Calu3 (cell line): ENCODE results near the gene DAAM1. TPM values are rescaled to one million over a fixed set of nuclear protein-coding genes. Genes with fewer than 3 reads are reported as not detected.

Experiments used
- BruUV-seq: library from RNA; stranded (reverse); fragments of 400-500 nt; replicated peaks from 2 replicates; lab custom pipeline; 2021; lab: Mats Ljungman, UMichigan
- CTCF ChIA-PET: fragments of 300-600 bp; sonication (Branson Sonifier 250); formaldehyde crosslinking; loops from one replicate; lab custom pipeline; 2022; ENCODE audit warnings: antibody characterized with exemption; lab: Charles Lee
- DNase-seq: peaks from one replicate; pipeline ENCODE4 v3.0.0; 2022
- H3K27ac Mint-ChIP-seq: one replicate; pipeline ENCODE4 v1.8.0; 2022; ENCODE audit warnings: mixed read lengths; ENCODE audit not compliant: unreplicated experiment
- H3K27me3 Mint-ChIP-seq: one replicate; pipeline ENCODE4 v1.8.0; 2022; ENCODE audit warnings: mixed read lengths; ENCODE audit not compliant: unreplicated experiment
- H3K36me3 Mint-ChIP-seq: one replicate; pipeline ENCODE4 v1.8.0; 2022; ENCODE audit warnings: mild to moderate bottlenecking, moderate library complexity, mixed read lengths; ENCODE audit not compliant: insufficient read depth, unreplicated experiment
- H3K4me1 Mint-ChIP-seq: one replicate; pipeline ENCODE4 v1.8.0; 2022; ENCODE audit warnings: mild to moderate bottlenecking, low read depth, mixed read lengths; ENCODE audit not compliant: unreplicated experiment
- H3K4me3 Mint-ChIP-seq: one replicate; pipeline ENCODE4 v1.8.0; 2022; ENCODE audit warnings: mild to moderate bottlenecking, low read depth, moderate library complexity, mixed read lengths; ENCODE audit not compliant: unreplicated experiment
- H3K9me3 Mint-ChIP-seq: one replicate; pipeline ENCODE4 v1.8.0; 2022; ENCODE audit warnings: low read depth, mixed read lengths; ENCODE audit not compliant: unreplicated experiment
- CTCF ChIP-seq: fragments of 200-600 bp; IDR thresholded peaks from one replicate; pipeline ENCODE4 v1.8.0; 2022; ENCODE audit warnings: antibody characterized with exemption; ENCODE audit not compliant: unreplicated experiment
- intact Hi-C: fragments of 100-400 bp; cut with micrococcal nuclease; formaldehyde crosslinking; loops from one replicate; pipeline ENCODE4 v1.10.0; 2022; ENCODE audit not compliant: unreplicated experiment
- total RNA-seq: library from RNA; stranded (reverse); gene quantifications from 2 replicates; pipeline ENCODE4 v1.2.3, GENCODE V29; 2022

DAAM1 gene
- total RNA-seq, 1 experiment from 2014 or later: 28.9 TPM

DNA sequence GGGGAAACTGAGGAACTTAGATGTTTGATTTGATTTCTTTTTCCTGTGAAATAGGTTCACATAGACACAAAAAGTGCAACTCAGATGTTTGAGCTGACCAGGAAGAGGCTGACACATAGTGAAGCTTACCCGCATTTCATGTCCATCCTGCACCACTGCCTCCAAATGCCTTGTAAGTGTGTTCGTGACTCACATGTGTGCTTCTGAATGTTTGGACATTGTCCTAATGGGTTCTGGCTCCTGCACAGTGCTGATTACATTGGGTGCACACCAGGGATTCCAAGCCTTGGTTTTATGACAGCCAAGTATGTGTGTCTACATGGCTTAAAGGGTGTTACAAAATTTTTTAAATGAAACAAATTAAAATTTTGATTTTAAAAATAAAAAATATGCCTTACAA is 137.4 kb downstream of the DAAM1 start:
- Mint-ChIP-seq H3K9me3 (no peaks in the 10 kb centered on the region), H3K4me3 (no peak overlapping the region), H3K27ac (no peak overlapping the region), H3K27me3 (no peaks in the 10 kb centered on the region), H3K36me3 (no peaks in the 10 kb centered on the region), H3K4me1 (no peaks in the 10 kb centered on the region)
- TF ChIP-seq CTCF: no peak
- intact Hi-C loops: no loop called here
- CTCF ChIA-PET: no interaction called here
- no peak for DNase-seq
- BruUV-seq: no TSS peak

DNA sequence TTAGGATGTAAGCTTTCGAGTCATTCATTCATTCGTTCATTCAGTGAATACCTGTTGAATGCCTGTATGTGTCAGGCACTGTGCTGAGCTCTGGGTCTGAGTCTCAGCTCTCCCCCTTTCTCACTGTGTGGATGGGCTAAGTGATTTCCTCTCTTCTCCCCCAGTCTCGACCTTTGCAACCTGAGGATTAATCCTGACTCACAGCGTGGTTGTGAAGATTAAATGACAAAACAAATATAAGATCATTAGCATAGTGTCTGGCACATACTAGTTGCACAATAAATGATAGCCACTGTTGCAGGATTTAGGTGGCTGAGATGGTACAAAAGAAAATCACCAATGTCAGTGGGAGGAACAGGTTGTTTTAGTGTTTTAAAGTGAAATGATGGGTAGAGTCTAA is 140.0 kb downstream of the DAAM1 start:
- H3K4me1 Mint-ChIP-seq: peaks cover 8% of the 10 kb centered on the region
- no peaks in the 10 kb centered on the region for H3K27me3 Mint-ChIP-seq
- peaks cover 8% of the 10 kb centered on the region for H3K36me3 Mint-ChIP-seq
- CTCF ChIA-PET: no interaction called here
- DNase-seq: no peak
- intact Hi-C loops: no loop called here
- no peaks in the 10 kb centered on the region for H3K9me3 Mint-ChIP-seq
- no peak overlapping the region for H3K4me3 Mint-ChIP-seq
- TF ChIP-seq CTCF: no peak
- H3K27ac Mint-ChIP-seq: no peak overlapping the region
- BruUV-seq: no TSS peak

GRCh38 chr14:59330455-59330854 is 142.0 kb downstream of the DAAM1 start:
- Mint-ChIP-seq H3K36me3 (peaks cover 8% of the 10 kb centered on the region), H3K27me3 (no peaks in the 10 kb centered on the region), H3K4me1 (peaks cover 8% of the 10 kb centered on the region), H3K27ac (no peak overlapping the region), H3K4me3 (no peak overlapping the region), H3K9me3 (no peaks in the 10 kb centered on the region)
- no peak for TF ChIP-seq CTCF
- no peak for DNase-seq
- intact Hi-C loops: loop anchor here (5.0 kb wide), 1 partner anchor 203 kb away; no protein-coding TSS in a partner anchor
- CTCF ChIA-PET: no interaction called here
- BruUV-seq: no TSS peak

DNA sequence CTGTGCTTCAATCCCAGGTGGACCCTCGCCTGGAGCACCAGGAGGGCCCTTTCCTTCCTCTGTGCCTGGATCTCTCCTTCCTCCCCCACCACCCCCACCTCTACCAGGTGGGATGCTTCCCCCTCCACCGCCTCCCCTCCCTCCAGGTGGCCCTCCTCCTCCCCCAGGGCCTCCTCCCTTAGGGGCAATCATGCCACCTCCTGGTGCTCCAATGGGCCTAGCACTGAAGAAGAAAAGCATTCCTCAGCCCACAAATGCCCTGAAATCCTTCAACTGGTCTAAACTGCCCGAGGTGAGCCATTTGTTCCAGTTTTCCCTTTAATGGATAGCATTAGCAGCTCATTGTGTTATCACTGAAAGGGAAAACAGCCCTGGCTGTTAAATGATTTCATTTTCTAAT is 142.8 kb downstream of the DAAM1 start:
- Mint-ChIP-seq H3K27me3 (no peaks in the 10 kb centered on the region), H3K4me1 (peaks cover 8% of the 10 kb centered on the region), H3K4me3 (no peak overlapping the region), H3K9me3 (no peaks in the 10 kb centered on the region), H3K36me3 (peaks cover 8% of the 10 kb centered on the region), H3K27ac (no peak overlapping the region)
- no peak for TF ChIP-seq CTCF
- no peak for DNase-seq
- intact Hi-C loops: loop anchor here (5.0 kb wide), 1 partner anchor 204 kb away; no protein-coding TSS in a partner anchor
- BruUV-seq: no TSS peak
- CTCF ChIA-PET: no interaction called here
